Transverse colon (tissue), 4 donors: ENCODE results near the gene GPC5. TPM values are rescaled to one million over a fixed set of nuclear protein-coding genes. Genes with fewer than 3 reads are reported as not detected.

ENCODE experiments used
- DNase-seq: peaks from one replicate; pipeline ENCODE4 v3.0.0-alpha.2; 2019
- H3K27ac ChIP-seq, 4 donors: fragments of 200-600 bp; sonication (generic); 2 replicates each; pipeline ENCODE4 v1.5.1; 2016 to 2018; ENCODE audit warnings: inconsistent platforms in 4 of 4
- H3K27me3 ChIP-seq: fragments of 200-600 bp; sonication (generic); 2 replicates; pipeline ENCODE4 v1.5.1; 2017; ENCODE audit warnings: inconsistent platforms
- H3K36me3 ChIP-seq, 4 donors: fragments of 200-600 bp; sonication (generic); 2 replicates each; pipeline ENCODE4 v1.5.1; 2017 to 2019; ENCODE audit warnings: inconsistent platforms in 4 of 4
- H3K4me1 ChIP-seq, 4 donors: fragments of 200-600 bp; sonication (generic); 2 replicates each; pipeline ENCODE4 v1.5.1; 2017 to 2020; ENCODE audit warnings: inconsistent platforms in 4 of 4
- H3K4me3 ChIP-seq, 4 donors: fragments of 200-600 bp; sonication (generic); 1 replicate in 1 of 4; 2 replicates in 3 of 4; pipeline versions ENCODE4 v1.5.1 to v1.6.1; 2017 to 2019; ENCODE audit warnings: inconsistent platforms in 4 of 4
- H3K9me3 ChIP-seq, 2 donors: fragments of 200-600 bp; sonication (generic); 2 replicates each; pipeline ENCODE4 v1.5.1; 2017 to 2019; ENCODE audit warnings: inconsistent platforms in 2 of 2
- EP300 ChIP-seq: sonication (generic); formaldehyde crosslinking; IDR thresholded peaks from one replicate; pipeline ENCODE4 v1.6.1; 2017; ENCODE audit warnings: antibody characterized with exemption, low read depth
- POLR2A ChIP-seq: fragments of 450-650 bp; IDR thresholded peaks from one replicate; pipeline ENCODE4 v1.6.1; 2016; ENCODE audit warnings: antibody characterized with exemption, mild to moderate bottlenecking, moderate library complexity
- POLR2AphosphoS5 ChIP-seq, 3 donors: sonication (generic); formaldehyde crosslinking; IDR thresholded peaks; one replicate each; pipeline ENCODE4 v1.6.1; 2016; ENCODE audit warnings: antibody characterized with exemption in 3 of 3
- WGBS, 2 donors: methylation state at CpG; one replicate each; pipeline ENCODE4 v1.1.5; 2018; ENCODE audit warnings: low coverage in 1 of 2; 5-methylcytosine and 5-hydroxymethylcytosine counted together
- in situ Hi-C, 4 donors: fragments of 200-750 bp; cut with MboI; loops; one replicate each; pipeline versions ENCODE4 v1.15.0 to v1.15.1; 2017; ENCODE audit warnings: low sequenced_read_pairs in 3 of 4, low pct_ligation_motif_present in 1 of 4, low pct_unique_long_range_greater_than_20kb in 1 of 4
- intact Hi-C: fragments of 100-400 bp; cut with DNase I; formaldehyde crosslinking; loops from one replicate; pipeline ENCODE4 v1.15.1; 2023; ENCODE audit warnings: low total_unique reads
- total RNA-seq, 4 donors: library from RNA; depleted of rRNA; stranded (reverse); fragments of >200 nt; gene quantifications; one replicate each; pipeline ENCODE4 v1.1.0, GENCODE V29; 2016
- TF ChIP-seq, protein P1 (sequence below), 5 experiments: fragments of 200-600 bp in 3 of 5; fragments of 450-650 bp in 2 of 5; sonication (generic) in 3 of 5; IDR thresholded peaks; 1 replicate in 2 of 5; 2 replicates in 3 of 5; pipeline ENCODE4 v1.5.1; 2016 to 2017; ENCODE audit warnings: antibody characterized with exemption in 5 of 5, inconsistent platforms in 3 of 5, mild to moderate bottlenecking in 2 of 5, moderate library complexity in 1 of 5

The GPC5 gene
- total RNA-seq, 4 donors from 2014 or later: 0.48 to 1.4 TPM; not detected in 2

DNA sequence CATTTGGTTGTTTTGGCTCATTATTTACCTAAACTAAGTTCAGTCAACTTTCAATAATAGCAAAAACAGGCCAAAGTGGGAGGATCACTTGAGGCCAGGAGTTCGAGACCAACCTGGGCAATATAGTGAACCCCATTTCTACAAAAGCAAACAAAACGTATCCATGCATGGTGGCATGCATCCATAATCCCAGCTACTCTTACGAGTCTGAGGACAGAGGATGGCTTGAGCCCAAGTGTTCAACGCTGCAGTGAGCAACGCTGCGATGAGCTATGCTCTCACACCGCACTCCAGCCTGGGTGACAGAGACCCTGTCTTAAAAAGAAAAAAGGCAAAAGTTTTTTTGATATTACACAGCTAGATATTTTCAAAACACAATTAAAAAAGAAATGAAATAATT is 1258.2 kb downstream of the GPC5 start:
- Histone ChIP-seq H3K36me3 (no peaks in the 10 kb centered on the region), H3K27ac (no peak overlapping the region), H3K4me3 (no peak overlapping the region), H3K27me3 (no peaks in the 10 kb centered on the region), H3K9me3 (no peaks in the 10 kb centered on the region), H3K4me1 (no peaks in the 10 kb centered on the region)
- in situ Hi-C loops (no loop called here), intact Hi-C loops (no loop called here)
- TF ChIP-seq POLR2AphosphoS5 (IDR thresholded peaks at IDR 0.05) (no peak), EP300 (no peak), POLR2A (no peak)
- TF ChIP-seq, protein P1, sequence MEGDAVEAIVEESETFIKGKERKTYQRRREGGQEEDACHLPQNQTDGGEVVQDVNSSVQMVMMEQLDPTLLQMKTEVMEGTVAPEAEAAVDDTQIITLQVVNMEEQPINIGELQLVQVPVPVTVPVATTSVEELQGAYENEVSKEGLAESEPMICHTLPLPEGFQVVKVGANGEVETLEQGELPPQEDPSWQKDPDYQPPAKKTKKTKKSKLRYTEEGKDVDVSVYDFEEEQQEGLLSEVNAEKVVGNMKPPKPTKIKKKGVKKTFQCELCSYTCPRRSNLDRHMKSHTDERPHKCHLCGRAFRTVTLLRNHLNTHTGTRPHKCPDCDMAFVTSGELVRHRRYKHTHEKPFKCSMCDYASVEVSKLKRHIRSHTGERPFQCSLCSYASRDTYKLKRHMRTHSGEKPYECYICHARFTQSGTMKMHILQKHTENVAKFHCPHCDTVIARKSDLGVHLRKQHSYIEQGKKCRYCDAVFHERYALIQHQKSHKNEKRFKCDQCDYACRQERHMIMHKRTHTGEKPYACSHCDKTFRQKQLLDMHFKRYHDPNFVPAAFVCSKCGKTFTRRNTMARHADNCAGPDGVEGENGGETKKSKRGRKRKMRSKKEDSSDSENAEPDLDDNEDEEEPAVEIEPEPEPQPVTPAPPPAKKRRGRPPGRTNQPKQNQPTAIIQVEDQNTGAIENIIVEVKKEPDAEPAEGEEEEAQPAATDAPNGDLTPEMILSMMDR (IDR thresholded peaks at IDR 0.05): no peak
- WGBS, 2 donors: 82 to 96% methylated on average over 7 of the region's 7 CpGs
- DNase-seq: no peak

DNA sequence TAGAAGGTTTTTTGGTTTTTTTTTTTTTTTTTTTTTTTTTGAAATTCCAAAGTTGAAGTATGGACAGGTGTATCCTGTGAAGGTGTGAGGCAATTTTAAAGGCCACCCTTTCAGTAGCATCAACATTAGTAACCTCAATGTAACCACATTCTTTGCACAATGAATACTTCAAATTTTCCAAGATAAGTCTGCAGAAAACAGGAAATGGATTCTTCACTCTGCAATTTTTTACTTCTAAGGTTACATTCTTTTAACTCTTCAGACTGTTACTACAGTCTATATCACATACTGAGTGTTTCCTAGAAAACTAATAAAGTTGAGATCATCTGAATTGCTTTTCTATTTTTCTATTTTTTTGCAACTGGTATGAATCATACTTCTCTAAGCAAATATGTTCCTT is 1259.1 kb downstream of the GPC5 start:
- H3K27ac ChIP-seq: no peak overlapping the region
- DNase-seq: no peak
- in situ Hi-C loops: no loop called here
- no peaks in the 10 kb centered on the region for H3K4me1 ChIP-seq
- no peaks in the 10 kb centered on the region for H3K9me3 ChIP-seq
- intact Hi-C loops: no loop called here
- H3K4me3 ChIP-seq: no peak overlapping the region
- no peaks in the 10 kb centered on the region for H3K27me3 ChIP-seq
- TF ChIP-seq POLR2AphosphoS5 (IDR thresholded peaks at IDR 0.05) (no peak), EP300 (no peak), POLR2A (no peak)
- TF ChIP-seq, protein P1 (IDR thresholded peaks at IDR 0.05): no peak
- H3K36me3 ChIP-seq: no peaks in the 10 kb centered on the region

- no peak overlapping the region for H3K27ac ChIP-seq
- TF ChIP-seq, protein P1 (IDR thresholded peaks at IDR 0.05): no peak
- TF ChIP-seq POLR2AphosphoS5 (IDR thresholded peaks at IDR 0.05) (no peak), EP300 (no peak), POLR2A (no peak)
- DNase-seq: no peak
- intact Hi-C loops (no loop called here), in situ Hi-C loops (no loop called here)
- H3K9me3 ChIP-seq: no peaks in the 10 kb centered on the region
- H3K4me3 ChIP-seq: no peak overlapping the region
- H3K36me3 ChIP-seq: no peaks in the 10 kb centered on the region
- no peaks in the 10 kb centered on the region for H3K27me3 ChIP-seq
- 77 to 86% methylated on average over 2 to 5 of the region's 5 CpGs for WGBS, 2 donors
- no peaks in the 10 kb centered on the region for H3K4me1 ChIP-seq
These were observed 1259.9 kb downstream of the GPC5 start for GRCh38 chr13:92658293-92658692.

DNA sequence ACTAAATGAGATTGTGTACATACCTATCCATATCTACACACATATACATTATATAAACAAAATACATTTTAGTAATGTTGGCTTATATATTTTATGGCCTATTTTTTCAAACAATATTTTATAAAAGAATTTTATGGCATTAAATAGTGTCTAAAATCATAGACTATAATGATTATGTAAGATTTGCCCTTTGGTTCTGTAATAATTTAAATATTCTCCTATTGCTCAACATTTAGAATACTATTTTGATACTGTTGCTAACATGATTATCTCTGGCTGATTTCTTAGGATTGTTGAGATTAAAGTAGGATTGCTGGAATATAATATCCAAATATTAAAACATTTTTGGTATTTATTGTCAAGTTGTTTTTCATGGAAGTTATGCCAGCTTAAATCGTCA is 1263.0 kb downstream of the GPC5 start:
- Histone ChIP-seq H3K36me3 (no peaks in the 10 kb centered on the region), H3K4me1 (no peaks in the 10 kb centered on the region), H3K27me3 (no peaks in the 10 kb centered on the region), H3K27ac (no peak overlapping the region), H3K9me3 (no peaks in the 10 kb centered on the region), H3K4me3 (no peak overlapping the region)
- intact Hi-C loops (no loop called here), in situ Hi-C loops (no loop called here)
- TF ChIP-seq POLR2AphosphoS5 (IDR thresholded peaks at IDR 0.05): no peak
- no peak for TF ChIP-seq EP300
- no peak for TF ChIP-seq POLR2A
- TF ChIP-seq, protein P1 (IDR thresholded peaks at IDR 0.05): no peak
- WGBS, 2 donors: 82 to 93% methylated on average over 1 of the region's 1 CpG
- DNase-seq: no peak
